GM12878 (cell line): ENCODE data around the gene RAPGEF1. TPM values are rescaled to one million over a fixed set of nuclear protein-coding genes. Genes with fewer than 3 reads are reported as not detected.

ENCODE experiments used
- ATAC-seq: fragments of 200-7000 bp; cut with Tn5 transposase; 3 replicates; pipeline ENCODE4 v1.9.1; 2020; ENCODE audit warnings: mild to moderate bottlenecking, moderate library complexity
- BruUV-seq: library from RNA; stranded (reverse); fragments of 400-500 nt; replicated peaks from 2 replicates; lab custom pipeline; 2021; lab: Mats Ljungman, UMichigan
- CTCF ChIA-PET: fragments of 300-600 bp; sonication (Branson Sonifier 250); formaldehyde crosslinking; extraction: SDS; loops from one replicate; lab custom pipeline; 2021; ENCODE audit warnings: inconsistent platforms; lab: Yijun Ruan, JAX
- POLR2A ChIA-PET: fragments of 350-600 bp; formaldehyde crosslinking; extraction: SDS; loops from one replicate; lab custom pipeline; 2021; ENCODE audit warnings: inconsistent platforms; lab: Charles Lee
- RAD21 ChIA-PET: fragments of 300-600 bp; sonication (Branson Sonifier 250); formaldehyde crosslinking; loops from one replicate; lab custom pipeline; 2023; ENCODE audit warnings: antibody characterized with exemption; ENCODE audit not compliant: unreplicated experiment; lab: Charles Lee
- SMC1A ChIA-PET: fragments of 300-600 bp; sonication (Branson Sonifier 250); formaldehyde crosslinking; loops from one replicate; lab custom pipeline; 2023; ENCODE audit not compliant: unreplicated experiment, uncharacterized antibody; lab: Charles Lee
- DNase-seq: peaks from one replicate; pipeline ENCODE4 v3.0.0-alpha.2; 2011; ENCODE audit warnings: low read depth, low spot score
- FAIRE-seq: peaks from 3 replicates; lab custom pipeline; 2011; peaks lifted over from hg19 to GRCh38; lab: Jason Lieb, UNC
- H2AFZ ChIP-seq: 2 replicates; pipeline ENCODE4 v1.6.0; 2011; ENCODE audit warnings: low read depth, low read length, control low read depth; ENCODE audit not compliant: control insufficient read depth
- H3K27ac ChIP-seq: 2 replicates; pipeline ENCODE4 v1.5.1; 2011; ENCODE audit warnings: control low read depth; ENCODE audit not compliant: control insufficient read depth, insufficient read depth
- H3K27me3 ChIP-seq, 2 experiments: replicated peaks in 1 of 2; 2 replicates each; pipeline versions ENCODE4 v1.6.0 to v1.6.1; 2011; ENCODE audit warnings: low read length in 1 of 2; ENCODE audit not compliant: control insufficient read depth in 2 of 2, insufficient read depth in 2 of 2
- H3K36me3 ChIP-seq, 2 experiments: 2 replicates each; pipeline ENCODE4 v1.5.1; 2011; ENCODE audit warnings: low read length in 1 of 2; ENCODE audit not compliant: control insufficient read depth in 2 of 2, insufficient read depth in 2 of 2
- H3K4me1 ChIP-seq: 2 replicates; pipeline ENCODE4 v1.6.1; 2011; ENCODE audit warnings: mild to moderate bottlenecking, low read length, moderate library complexity, mixed read lengths; ENCODE audit not compliant: control insufficient read depth, insufficient read depth
- H3K4me2 ChIP-seq: 2 replicates; pipeline ENCODE4 v1.6.0; 2011; ENCODE audit warnings: control low read depth; ENCODE audit not compliant: control insufficient read depth, insufficient read depth
- H3K4me3 ChIP-seq: fragments of 200-600 bp; sonication (generic); 2 replicates; pipeline ENCODE4 v1.5.1; 2016
- H3K79me2 ChIP-seq: 2 replicates; pipeline ENCODE4 v1.6.0; 2011; ENCODE audit warnings: low read length; ENCODE audit not compliant: control insufficient read depth, insufficient read depth
- H3K9ac ChIP-seq: 2 replicates; pipeline ENCODE4 v1.8.0; 2011; ENCODE audit warnings: low read length, control low read depth, mixed read lengths; ENCODE audit not compliant: control insufficient read depth, insufficient read depth
- H3K9me3 ChIP-seq: replicated peaks from 3 replicates; pipeline ENCODE4 v1.5.1; 2011; ENCODE audit warnings: mild to moderate bottlenecking, low read length; ENCODE audit not compliant: control insufficient read depth, insufficient read depth
- H4K20me1 ChIP-seq: 2 replicates; pipeline ENCODE4 v1.6.0; 2011; ENCODE audit not compliant: control insufficient read depth, insufficient read depth
- ASH2L ChIP-seq: fragments of 300-600, 200-600 bp; sonication (generic); IDR thresholded peaks from 2 replicates; pipeline ENCODE4 v1.6.1; 2017; ENCODE audit warnings: low read depth, mild to moderate bottlenecking, borderline replicate concordance
- ATF7 ChIP-seq: fragments of 450-650 bp; IDR thresholded peaks from 2 replicates; pipeline ENCODE4 v1.6.1; 2016; ENCODE audit warnings: low read depth, mild to moderate bottlenecking
- BCLAF1 ChIP-seq: fragments of 450-650 bp; IDR thresholded peaks from 2 replicates; pipeline ENCODE4 v1.6.1; 2017; ENCODE audit warnings: antibody characterized with exemption, mild to moderate bottlenecking, moderate library complexity
- CBFB ChIP-seq: IDR thresholded peaks from 2 replicates; pipeline ENCODE4 v1.6.1; 2016; ENCODE audit warnings: antibody characterized with exemption, low read depth
- CHD1 ChIP-seq: IDR thresholded peaks from 2 replicates; pipeline ENCODE4 v1.6.1; 2012; ENCODE audit warnings: low read depth, low read length, improper control_type of control experiment
- CHD4 ChIP-seq: fragments of 200-600 bp; sonication (generic); IDR thresholded peaks from 2 replicates; pipeline ENCODE4 v1.6.1; 2016; ENCODE audit warnings: mild to moderate bottlenecking
- EED ChIP-seq: sonication (generic); IDR thresholded peaks from 2 replicates; pipeline ENCODE4 v1.6.1; 2016; ENCODE audit warnings: antibody characterized with exemption, low read depth
- ELK1 ChIP-seq: IDR thresholded peaks from 2 replicates; pipeline ENCODE4 v1.6.1; 2012; ENCODE audit warnings: low read depth, low read length, improper control_type of control experiment
- KAT2A ChIP-seq: conservative IDR thresholded peaks from 2 replicates; pipeline ENCODE4 v1.6.1; 2011; ENCODE audit warnings: low read depth, low read length; ENCODE audit not compliant: control insufficient read depth
- NFXL1 ChIP-seq: fragments of 450-650 bp; IDR thresholded peaks from 2 replicates; pipeline ENCODE4 v1.6.1; 2017; ENCODE audit warnings: antibody characterized with exemption, mild to moderate bottlenecking, borderline replicate concordance
- PAX8 ChIP-seq: fragments of 450-650 bp; IDR thresholded peaks from 2 replicates; pipeline ENCODE4 v1.6.1; 2017; ENCODE audit warnings: mild to moderate bottlenecking, moderate library complexity
- RAD51 ChIP-seq: fragments of 450-650 bp; IDR thresholded peaks from 2 replicates; pipeline ENCODE4 v1.6.1; 2016; ENCODE audit warnings: moderate library complexity, mild to moderate bottlenecking, inconsistent platforms
- SIX5 ChIP-seq: IDR thresholded peaks from 2 replicates; pipeline ENCODE4 v1.6.1; 2011; ENCODE audit warnings: mild to moderate bottlenecking, low read depth, low read length, moderate library complexity; ENCODE audit not compliant: severe bottlenecking
- SMAD5 ChIP-seq: IDR thresholded peaks from 2 replicates; pipeline ENCODE4 v1.6.1; 2016; ENCODE audit warnings: antibody characterized with exemption, low read depth
- SUPT20H ChIP-seq: IDR thresholded peaks from 2 replicates; pipeline ENCODE4 v1.6.1; 2011; ENCODE audit warnings: low read depth, mild to moderate bottlenecking, low read length, moderate library complexity, borderline replicate concordance; ENCODE audit not compliant: control insufficient read depth
- TCF12 ChIP-seq: IDR thresholded peaks from 2 replicates; pipeline ENCODE4 v1.6.1; 2011; ENCODE audit warnings: low read depth, mild to moderate bottlenecking, low read length
- WRNIP1 ChIP-seq: IDR thresholded peaks from 2 replicates; pipeline ENCODE4 v1.6.1; 2011; ENCODE audit warnings: low read depth, low read length, improper control_type of control experiment, borderline replicate concordance
- ZBTB33 ChIP-seq: fragments of 450-650 bp; IDR thresholded peaks from 2 replicates; pipeline ENCODE4 v1.6.1; 2017; ENCODE audit warnings: mild to moderate bottlenecking
- whole genome bisulfite sequencing: methylation state at CpG from one replicate; pipeline ENCODE4 v1.1.6; 2016; ENCODE audit warnings: low lambda C conversion rate; ENCODE audit not compliant: insufficient replicate concordance, insufficient coverage; ENCODE audit errors: missing lambda C conversion rate; 5-methylcytosine and 5-hydroxymethylcytosine counted together
- in situ Hi-C: fragments of 300-500 bp; cut with MboI; formaldehyde crosslinking; loops from 9 replicates; pipeline ENCODE4 v1.14.3; 2018; ENCODE audit warnings: mixed read lengths
- intact Hi-C: fragments of 100-400 bp; cut with micrococcal nuclease; formaldehyde crosslinking; loops from one replicate; pipeline ENCODE4 v1.14.2; 2022; ENCODE audit not compliant: unreplicated experiment
- polyA plus RNA-seq, 11 experiments: library from polyadenylated mRNA; depleted of rRNA in 4 of 11; unstranded in 6 of 11; stranded (reverse) in 5 of 11; fragments of >200 nt; fragmentation: Nextera tagmentation in 4 of 11; fragmentation: Illumina TruSeq in 1 of 11; extraction: Ambion mirVana in 4 of 11; extraction: Trizol in 1 of 11; gene quantifications; 1 replicate in 1 of 11; 2 replicates in 10 of 11; pipeline versions ENCODE4 v1.2.1 to v1.2.3, GENCODE V29; 2011 to 2016; ENCODE audit warnings: inconsistent platforms in 2 of 11, missing spikeins in 2 of 11, low read depth in 1 of 11
- total RNA-seq, 4 experiments: library from RNA; depleted of rRNA in 3 of 4; stranded (reverse); fragments of >200 nt in 3 of 4; fragmentation: Illumina TruSeq in 1 of 4; extraction: Trizol in 1 of 4; gene quantifications; 2 replicates each; pipeline versions ENCODE4 v1.2.1 to v1.2.3, GENCODE V29; 2013 to 2021

Gene RAPGEF1
- total and polyA plus RNA-seq, 10 of the 15 experiments (the other 5 are each of a cell fraction or from before 2014, with no cell fraction given): 0.42 to 113 (median 45.9) TPM

- peaks cover 95% of the 10 kb centered on the region for H3K79me2 ChIP-seq
- in situ Hi-C loops: no loop called here
- no peak for FAIRE-seq
- 91% methylated on average over 6 of the region's 6 CpGs for WGBS
- BruUV-seq: no TSS peak
- no peaks in the 10 kb centered on the region for H3K9me3 ChIP-seq
- H3K4me3 ChIP-seq: no peak overlapping the region
- TF ChIP-seq KAT2A (no peak), RAD51 (no peak), SUPT20H (no peak), PAX8 (no peak), ELK1 (no peak), EED (no peak), BCLAF1 (no peak), WRNIP1 (no peak), CHD4 (no peak), NFXL1 (no peak), TCF12 (no peak), SMAD5 (no peak), ZBTB33 (no peak), CHD1 (no peak), ATF7 (no peak), CBFB (no peak), SIX5 (no peak), ASH2L (no peak)
- TF ChIP-seq, all 136 proteins: peak for 0
- intact Hi-C loops: no loop called here
- ChIA-PET SMC1A (interaction anchor here (0.9 to 10.7 kb wide), 11 partner anchors 8 to 105 kb away, joined by 3 to 122 read pairs (median 8); no protein-coding TSS in a partner anchor), RAD21 (interaction anchor here (1.1 to 6.0 kb wide), 5 partner anchors 8 to 22 kb away, joined by 3 to 30 read pairs (median 6); no protein-coding TSS in a partner anchor), CTCF (interaction anchor here (0.8 to 2.6 kb wide), 5 partner anchors 11 to 106 kb away, joined by 3 to 14 read pairs (median 3); no protein-coding TSS in a partner anchor), POLR2A (interaction anchor here (1.8 to 6.0 kb wide), 3 partner anchors 12 to 18 kb away, joined by 4 to 39 read pairs (median 6); no protein-coding TSS in a partner anchor)
- Histone ChIP-seq H3K36me3 (peaks cover 8 to 15% of the 10 kb centered on the region in 2 experiments), H3K27ac (no peak overlapping the region), H3K4me1 (peaks cover 30% of the 10 kb centered on the region), H3K9ac (no peak overlapping the region), H3K4me2 (no peak overlapping the region), H4K20me1 (no peaks in the 10 kb centered on the region; the same call in 1 of the 2 replicates), H3K27me3 (no peaks in the 10 kb centered on the region), H2AFZ (no peak overlapping the region)
- ATAC-seq (no peak), DNase-seq (no peak)
Measured at GRCh38 chr9:131697097-131697496, 42.8 kb downstream of the RAPGEF1 start.
